ENCODE data around the gene FAAP20. TPM values are rescaled to one million over a fixed set of nuclear protein-coding genes. Genes with fewer than 3 reads are reported as not detected.

The FAAP20 gene
- total RNA-seq, 1 experiment from 2014 or later = 112 TPM

DNA sequence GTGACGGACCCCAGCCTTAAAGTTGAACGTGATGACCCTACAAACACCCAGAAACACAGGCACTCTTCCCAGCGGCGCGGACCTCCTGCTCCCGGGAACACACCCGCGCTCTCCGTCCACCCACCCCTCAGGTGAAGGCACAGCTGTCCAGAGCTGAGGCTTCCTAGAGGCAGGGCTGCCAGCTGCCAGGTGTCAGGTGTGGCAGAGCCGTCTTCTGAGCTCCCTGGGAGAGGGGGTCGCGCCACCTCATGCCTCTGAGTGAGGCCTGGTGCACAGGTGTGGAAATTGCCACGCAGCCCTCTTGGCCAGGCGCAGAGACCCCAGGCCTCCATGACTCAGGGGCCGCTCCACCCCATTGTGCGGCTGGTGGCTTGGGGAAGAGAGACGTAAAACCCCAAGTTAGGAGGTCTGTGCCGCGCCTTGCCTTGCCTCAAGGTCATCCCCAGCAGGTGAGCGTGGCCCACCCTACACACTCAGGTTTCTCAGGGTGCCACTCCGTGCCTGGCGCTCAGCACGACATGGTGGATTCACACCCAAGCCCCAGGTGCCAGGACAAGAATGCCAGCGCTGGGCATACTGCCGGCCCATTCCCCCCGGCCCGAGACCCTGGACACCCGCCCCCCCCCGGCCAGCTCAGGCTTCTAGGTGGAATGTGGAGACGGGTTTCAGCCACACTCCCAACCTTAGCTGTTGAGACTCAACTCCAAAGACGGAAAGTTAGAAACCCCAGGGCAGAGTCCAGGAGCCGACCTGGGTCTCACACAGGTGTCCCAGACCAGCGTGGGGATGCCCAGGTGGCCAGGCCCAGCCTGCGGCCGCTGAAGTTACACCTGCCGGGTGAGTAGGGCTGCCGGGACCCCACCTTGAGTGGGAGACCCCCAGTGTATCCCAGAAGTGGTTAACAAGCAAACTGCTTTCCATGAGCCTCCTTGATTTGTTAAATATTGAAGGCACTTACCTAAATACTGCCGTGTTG lies 8.4 kb downstream of the FAAP20 start:
- H3K79me2 ChIP-seq (ENCODE audit: insufficient read depth, low read length) = no peaks in the 10 kb centered on the region
- ChIA-PET RAD21 (ENCODE audit: low non-redundant PET in 1 of 2, low total read pairs in 2 of 2, uncharacterized antibody in 2 of 2, unreplicated experiment in 2 of 2) (no interaction called here), POLR2A (no interaction called here), CTCF (no interaction called here)
- H3K27me3 ChIP-seq (ENCODE audit: insufficient read depth, low read length) = no peaks in the 10 kb centered on the region
- no peaks in the 10 kb centered on the region for H4K20me1 ChIP-seq (ENCODE audit: insufficient read depth)
- no peak overlapping the region for H3K4me2 ChIP-seq (ENCODE audit: low read length)
- no peaks in the 10 kb centered on the region for H3K9me2 ChIP-seq (ENCODE audit: insufficient read depth)
- no peaks in the 10 kb centered on the region for H3K9me3 ChIP-seq (ENCODE audit: control insufficient read depth in 1 of 2, insufficient read depth in 1 of 2, low read depth in 1 of 2, low read length in 2 of 2)
- 0 out of 4 replicates have a peak, but pooled peaks cover 0 to 3% of the 10 kb centered on the region in 2 experiments for H3K36me3 ChIP-seq (ENCODE audit: control insufficient read depth in 1 of 2, insufficient read depth in 2 of 2, low read length in 2 of 2)
- TF ChIP-seq FOSL1 (IDR thresholded peaks at IDR 0.05; ENCODE audit: low read depth) = no peak
- TF ChIP-seq, protein P1, sequence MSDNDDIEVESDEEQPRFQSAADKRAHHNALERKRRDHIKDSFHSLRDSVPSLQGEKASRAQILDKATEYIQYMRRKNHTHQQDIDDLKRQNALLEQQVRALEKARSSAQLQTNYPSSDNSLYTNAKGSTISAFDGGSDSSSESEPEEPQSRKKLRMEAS (IDR thresholded peaks at IDR 0.05) = no peak
- TF ChIP-seq, protein P2, sequence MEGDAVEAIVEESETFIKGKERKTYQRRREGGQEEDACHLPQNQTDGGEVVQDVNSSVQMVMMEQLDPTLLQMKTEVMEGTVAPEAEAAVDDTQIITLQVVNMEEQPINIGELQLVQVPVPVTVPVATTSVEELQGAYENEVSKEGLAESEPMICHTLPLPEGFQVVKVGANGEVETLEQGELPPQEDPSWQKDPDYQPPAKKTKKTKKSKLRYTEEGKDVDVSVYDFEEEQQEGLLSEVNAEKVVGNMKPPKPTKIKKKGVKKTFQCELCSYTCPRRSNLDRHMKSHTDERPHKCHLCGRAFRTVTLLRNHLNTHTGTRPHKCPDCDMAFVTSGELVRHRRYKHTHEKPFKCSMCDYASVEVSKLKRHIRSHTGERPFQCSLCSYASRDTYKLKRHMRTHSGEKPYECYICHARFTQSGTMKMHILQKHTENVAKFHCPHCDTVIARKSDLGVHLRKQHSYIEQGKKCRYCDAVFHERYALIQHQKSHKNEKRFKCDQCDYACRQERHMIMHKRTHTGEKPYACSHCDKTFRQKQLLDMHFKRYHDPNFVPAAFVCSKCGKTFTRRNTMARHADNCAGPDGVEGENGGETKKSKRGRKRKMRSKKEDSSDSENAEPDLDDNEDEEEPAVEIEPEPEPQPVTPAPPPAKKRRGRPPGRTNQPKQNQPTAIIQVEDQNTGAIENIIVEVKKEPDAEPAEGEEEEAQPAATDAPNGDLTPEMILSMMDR (IDR thresholded peaks at IDR 0.05 in 2 of 3, conservative IDR thresholded peaks at IDR 0.05 in 1 of 3; ENCODE audit: borderline replicate concordance in 1 of 3, insufficient read depth in 1 of 3, low read depth in 2 of 3, low read length in 2 of 3) = no peak
- TF ChIP-seq RAD21 (IDR thresholded peaks at IDR 0.05; ENCODE audit: low read depth) = no peak
- TF ChIP-seq, protein P3, sequence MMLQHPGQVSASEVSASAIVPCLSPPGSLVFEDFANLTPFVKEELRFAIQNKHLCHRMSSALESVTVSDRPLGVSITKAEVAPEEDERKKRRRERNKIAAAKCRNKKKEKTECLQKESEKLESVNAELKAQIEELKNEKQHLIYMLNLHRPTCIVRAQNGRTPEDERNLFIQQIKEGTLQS (IDR thresholded peaks at IDR 0.05) = no peak
- TF ChIP-seq YY1 (IDR thresholded peaks at IDR 0.05; ENCODE audit: extremely low read depth, insufficient replicate concordance, low read depth, low read length) = no peak
- TF ChIP-seq SP1 (IDR thresholded peaks at IDR 0.05; ENCODE audit: low read depth) = no peak
- no peak for TF ChIP-seq SIN3A (IDR thresholded peaks at IDR 0.05; ENCODE audit: low read depth)
- TF ChIP-seq POLR2AphosphoS5 (IDR thresholded peaks at IDR 0.05; ENCODE audit: low read depth, low read length) = no peak
- no peak for TF ChIP-seq EZH2 (IDR thresholded peaks at IDR 0.05)
- TF ChIP-seq, protein P4, sequence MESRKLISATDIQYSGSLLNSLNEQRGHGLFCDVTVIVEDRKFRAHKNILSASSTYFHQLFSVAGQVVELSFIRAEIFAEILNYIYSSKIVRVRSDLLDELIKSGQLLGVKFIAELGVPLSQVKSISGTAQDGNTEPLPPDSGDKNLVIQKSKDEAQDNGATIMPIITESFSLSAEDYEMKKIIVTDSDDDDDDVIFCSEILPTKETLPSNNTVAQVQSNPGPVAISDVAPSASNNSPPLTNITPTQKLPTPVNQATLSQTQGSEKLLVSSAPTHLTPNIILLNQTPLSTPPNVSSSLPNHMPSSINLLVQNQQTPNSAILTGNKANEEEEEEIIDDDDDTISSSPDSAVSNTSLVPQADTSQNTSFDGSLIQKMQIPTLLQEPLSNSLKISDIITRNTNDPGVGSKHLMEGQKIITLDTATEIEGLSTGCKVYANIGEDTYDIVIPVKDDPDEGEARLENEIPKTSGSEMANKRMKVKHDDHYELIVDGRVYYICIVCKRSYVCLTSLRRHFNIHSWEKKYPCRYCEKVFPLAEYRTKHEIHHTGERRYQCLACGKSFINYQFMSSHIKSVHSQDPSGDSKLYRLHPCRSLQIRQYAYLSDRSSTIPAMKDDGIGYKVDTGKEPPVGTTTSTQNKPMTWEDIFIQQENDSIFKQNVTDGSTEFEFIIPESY (IDR thresholded peaks at IDR 0.05; ENCODE audit: extremely low read depth, insufficient replicate concordance, low read length) = no peak
- TF ChIP-seq POLR2A (IDR thresholded peaks at IDR 0.05; ENCODE audit: borderline replicate concordance, extremely low read depth, insufficient read depth, insufficient read length) = no peak
- no peak for TF ChIP-seq ZNF274 (IDR thresholded peaks at IDR 0.05; ENCODE audit: low read depth, low read length)
- TF ChIP-seq JUND (IDR thresholded peaks at IDR 0.05) = no peak
- no peak for TF ChIP-seq TCF7L2 (IDR thresholded peaks at IDR 0.05; ENCODE audit: borderline replicate concordance, extremely low read depth, insufficient read depth, insufficient read length)
- H2AFZ ChIP-seq (ENCODE audit: low read depth, low read length, poor library complexity, severe bottlenecking) = no peak overlapping the region
- intact Hi-C loops (cut with micrococcal nuclease) = no loop called here
- no peak overlapping the region for H3K4me3 ChIP-seq (replicated peaks in 1 of 2; ENCODE audit: low read depth in 1 of 2, low read length in 2 of 2)
- ATAC-seq (no peak), DNase-seq (ENCODE audit: low read depth, low spot score) (no peak)
- H3K9ac ChIP-seq (ENCODE audit: low read length) = no peak overlapping the region
- peaks cover 11 to 26% of the 10 kb centered on the region in 2 experiments for H3K4me1 ChIP-seq (ENCODE audit: control insufficient read depth in 1 of 2, insufficient read depth in 2 of 2, low read length in 2 of 2)
- BruUV-seq (replicated peaks) = no TSS peak
- H3K27ac ChIP-seq (ENCODE audit: low read depth, low read length) = no peak overlapping the region
